Gastroesophageal sphincter (tissue), 3 donors: Measurements from ENCODE around the gene ABTB2.

Experiments used
- EP300 ChIP-seq: sonication (generic); formaldehyde crosslinking; IDR thresholded peaks from one replicate; pipeline ENCODE4 v1.6.1; 2017; ENCODE audit warnings: antibody characterized with exemption, mild to moderate bottlenecking
- POLR2A ChIP-seq, 2 donors: fragments of 450-650 bp; IDR thresholded peaks; one replicate each; pipeline ENCODE4 v1.6.1; 2017; ENCODE audit warnings: antibody characterized with exemption in 2 of 2, mild to moderate bottlenecking in 2 of 2, moderate library complexity in 1 of 2
- POLR2AphosphoS5 ChIP-seq: sonication (generic); formaldehyde crosslinking; IDR thresholded peaks from one replicate; pipeline ENCODE4 v1.6.1; 2017; ENCODE audit warnings: antibody characterized with exemption
- TF ChIP-seq, protein P1 (sequence below), 4 experiments: fragments of 200-600 bp in 2 of 4; fragments of 450-650 bp in 2 of 4; sonication (generic) in 1 of 4; IDR thresholded peaks; one replicate each; pipeline ENCODE4 v1.5.1; 2017 to 2019; ENCODE audit warnings: antibody characterized with exemption in 4 of 4, mild to moderate bottlenecking in 2 of 4, moderate library complexity in 2 of 4

DNA sequence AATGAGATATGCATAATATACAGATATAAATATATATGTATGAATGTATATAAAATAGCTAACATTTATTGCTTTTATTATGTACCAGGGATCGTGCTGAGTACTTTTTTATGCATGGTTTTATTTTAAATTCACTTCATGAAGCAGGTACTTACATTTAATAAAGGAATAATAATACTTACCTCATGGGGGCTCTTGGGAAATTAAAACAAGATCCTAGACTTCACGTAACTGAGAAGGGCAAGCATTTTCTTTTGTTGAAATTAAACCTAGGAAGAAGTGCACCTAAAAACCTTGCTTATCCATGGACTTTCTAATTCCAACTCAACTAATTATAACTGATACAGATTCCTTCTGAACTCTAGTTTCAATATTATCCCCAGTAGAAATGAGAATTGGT is 40.0 kb upstream of the ABTB2 start:
- TF ChIP-seq, protein P1, sequence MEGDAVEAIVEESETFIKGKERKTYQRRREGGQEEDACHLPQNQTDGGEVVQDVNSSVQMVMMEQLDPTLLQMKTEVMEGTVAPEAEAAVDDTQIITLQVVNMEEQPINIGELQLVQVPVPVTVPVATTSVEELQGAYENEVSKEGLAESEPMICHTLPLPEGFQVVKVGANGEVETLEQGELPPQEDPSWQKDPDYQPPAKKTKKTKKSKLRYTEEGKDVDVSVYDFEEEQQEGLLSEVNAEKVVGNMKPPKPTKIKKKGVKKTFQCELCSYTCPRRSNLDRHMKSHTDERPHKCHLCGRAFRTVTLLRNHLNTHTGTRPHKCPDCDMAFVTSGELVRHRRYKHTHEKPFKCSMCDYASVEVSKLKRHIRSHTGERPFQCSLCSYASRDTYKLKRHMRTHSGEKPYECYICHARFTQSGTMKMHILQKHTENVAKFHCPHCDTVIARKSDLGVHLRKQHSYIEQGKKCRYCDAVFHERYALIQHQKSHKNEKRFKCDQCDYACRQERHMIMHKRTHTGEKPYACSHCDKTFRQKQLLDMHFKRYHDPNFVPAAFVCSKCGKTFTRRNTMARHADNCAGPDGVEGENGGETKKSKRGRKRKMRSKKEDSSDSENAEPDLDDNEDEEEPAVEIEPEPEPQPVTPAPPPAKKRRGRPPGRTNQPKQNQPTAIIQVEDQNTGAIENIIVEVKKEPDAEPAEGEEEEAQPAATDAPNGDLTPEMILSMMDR (IDR thresholded peaks at IDR 0.05): no peak
- TF ChIP-seq POLR2AphosphoS5 (no peak), EP300 (no peak), POLR2A (IDR thresholded peaks at IDR 0.05) (no peak)
